ENCODE measurements around the gene PGAM4. TPM values are rescaled to one million over a fixed set of nuclear protein-coding genes. Genes with fewer than 3 reads are reported as not detected.

PGAM4 gene
- total RNA-seq, 4 donors from 2014 or later: not detected

DNA sequence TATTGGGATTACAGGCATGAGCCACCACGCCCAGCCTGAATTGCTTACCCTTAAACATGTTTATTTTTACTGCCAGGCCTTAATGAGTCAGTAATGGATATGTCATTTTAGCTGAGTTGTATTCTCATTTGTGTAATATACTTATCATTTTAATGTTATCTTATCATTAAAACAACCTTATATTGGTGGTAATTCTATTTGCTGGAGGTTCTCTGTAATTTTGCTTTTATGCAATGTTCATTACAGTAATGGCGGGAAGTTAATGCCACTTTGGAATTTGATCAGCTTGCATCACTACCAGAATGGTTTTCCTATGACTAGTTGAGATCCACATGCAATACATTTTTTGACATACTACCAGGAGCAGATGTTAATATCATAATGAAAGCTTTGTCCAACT is 6.3 kb upstream of the PGAM4 start:
- Histone ChIP-seq H3K27ac (no peak overlapping the region), H3K9me3 (no peaks in the 10 kb centered on the region), H3K36me3 (no peaks in the 10 kb centered on the region), H3K4me3 (replicated peaks in 1 of 3) (no peak overlapping the region), H3K4me1 (no peaks in the 10 kb centered on the region), H3K27me3 (no peaks in the 10 kb centered on the region)
- WGBS, 2 donors: 93 to 100% methylated on average over 2 of the region's 2 CpGs
- intact Hi-C loops (cut with DNase I): no loop called here
- no peak for DNase-seq
- TF ChIP-seq POLR2A (IDR thresholded peaks at IDR 0.05): no peak
- TF ChIP-seq, protein P1, sequence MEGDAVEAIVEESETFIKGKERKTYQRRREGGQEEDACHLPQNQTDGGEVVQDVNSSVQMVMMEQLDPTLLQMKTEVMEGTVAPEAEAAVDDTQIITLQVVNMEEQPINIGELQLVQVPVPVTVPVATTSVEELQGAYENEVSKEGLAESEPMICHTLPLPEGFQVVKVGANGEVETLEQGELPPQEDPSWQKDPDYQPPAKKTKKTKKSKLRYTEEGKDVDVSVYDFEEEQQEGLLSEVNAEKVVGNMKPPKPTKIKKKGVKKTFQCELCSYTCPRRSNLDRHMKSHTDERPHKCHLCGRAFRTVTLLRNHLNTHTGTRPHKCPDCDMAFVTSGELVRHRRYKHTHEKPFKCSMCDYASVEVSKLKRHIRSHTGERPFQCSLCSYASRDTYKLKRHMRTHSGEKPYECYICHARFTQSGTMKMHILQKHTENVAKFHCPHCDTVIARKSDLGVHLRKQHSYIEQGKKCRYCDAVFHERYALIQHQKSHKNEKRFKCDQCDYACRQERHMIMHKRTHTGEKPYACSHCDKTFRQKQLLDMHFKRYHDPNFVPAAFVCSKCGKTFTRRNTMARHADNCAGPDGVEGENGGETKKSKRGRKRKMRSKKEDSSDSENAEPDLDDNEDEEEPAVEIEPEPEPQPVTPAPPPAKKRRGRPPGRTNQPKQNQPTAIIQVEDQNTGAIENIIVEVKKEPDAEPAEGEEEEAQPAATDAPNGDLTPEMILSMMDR (IDR thresholded peaks at IDR 0.05): no peak

DNA sequence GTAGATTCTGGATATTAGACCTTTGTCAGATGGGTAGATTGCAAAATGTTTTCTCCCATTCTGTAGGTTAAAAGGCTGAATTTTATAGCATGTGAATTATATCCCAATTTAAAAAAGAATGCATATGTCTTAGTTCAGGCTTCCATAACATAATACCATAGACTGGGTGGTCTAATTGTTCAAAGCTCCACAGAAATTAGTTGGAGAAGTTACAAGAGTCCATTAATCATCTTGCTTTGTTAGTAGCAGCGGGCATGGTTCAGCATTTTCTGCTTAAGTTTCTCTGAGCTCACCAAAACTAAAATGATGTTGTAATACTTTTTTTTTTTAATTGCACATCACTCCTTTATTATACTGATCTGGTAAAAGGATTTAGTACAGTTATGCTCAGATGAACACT is 1.8 kb downstream of the PGAM4 start:
- Histone ChIP-seq H3K27me3 (no peaks in the 10 kb centered on the region), H3K4me1 (no peaks in the 10 kb centered on the region), H3K36me3 (no peaks in the 10 kb centered on the region), H3K9me3 (no peaks in the 10 kb centered on the region), H3K4me3 (replicated peaks in 1 of 3) (no peak overlapping the region), H3K27ac (no peak overlapping the region)
- TF ChIP-seq, protein P1 (IDR thresholded peaks at IDR 0.05): no peak
- TF ChIP-seq POLR2A (IDR thresholded peaks at IDR 0.05): no peak
- intact Hi-C loops (cut with DNase I): no loop called here
- no peak for DNase-seq
- 90 to 100% methylated on average over 1 of the region's 1 CpG for WGBS, 2 donors

DNA sequence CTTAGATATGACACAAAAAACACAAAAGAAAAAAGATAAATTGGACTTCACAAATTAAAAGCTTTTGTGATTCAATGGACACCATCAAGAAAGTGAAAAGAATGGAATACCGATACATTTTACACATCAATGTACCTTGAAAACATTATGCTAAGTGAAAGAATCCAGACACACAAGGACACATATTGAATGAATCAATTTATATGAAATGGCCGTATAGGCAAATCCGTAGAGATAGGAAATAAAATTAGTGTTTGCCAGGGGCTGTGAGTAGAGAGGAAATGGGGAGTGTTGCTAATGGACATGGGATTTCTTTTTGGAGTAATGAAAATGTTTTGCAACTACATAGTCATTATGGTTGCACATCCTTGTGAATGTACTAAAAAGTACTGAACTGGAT is 3.1 kb downstream of the PGAM4 start:
- TF ChIP-seq, protein P1 (IDR thresholded peaks at IDR 0.05): no peak
- no peak for TF ChIP-seq POLR2A (IDR thresholded peaks at IDR 0.05)
- Histone ChIP-seq H3K4me1 (no peaks in the 10 kb centered on the region), H3K4me3 (replicated peaks in 1 of 3) (no peak overlapping the region), H3K36me3 (no peaks in the 10 kb centered on the region), H3K27me3 (no peaks in the 10 kb centered on the region), H3K27ac (no peak overlapping the region), H3K9me3 (no peaks in the 10 kb centered on the region)
- 92 to 95% methylated on average over 3 of the region's 3 CpGs for WGBS, 2 donors
- intact Hi-C loops (cut with DNase I): no loop called here
- no peak for DNase-seq

DNA sequence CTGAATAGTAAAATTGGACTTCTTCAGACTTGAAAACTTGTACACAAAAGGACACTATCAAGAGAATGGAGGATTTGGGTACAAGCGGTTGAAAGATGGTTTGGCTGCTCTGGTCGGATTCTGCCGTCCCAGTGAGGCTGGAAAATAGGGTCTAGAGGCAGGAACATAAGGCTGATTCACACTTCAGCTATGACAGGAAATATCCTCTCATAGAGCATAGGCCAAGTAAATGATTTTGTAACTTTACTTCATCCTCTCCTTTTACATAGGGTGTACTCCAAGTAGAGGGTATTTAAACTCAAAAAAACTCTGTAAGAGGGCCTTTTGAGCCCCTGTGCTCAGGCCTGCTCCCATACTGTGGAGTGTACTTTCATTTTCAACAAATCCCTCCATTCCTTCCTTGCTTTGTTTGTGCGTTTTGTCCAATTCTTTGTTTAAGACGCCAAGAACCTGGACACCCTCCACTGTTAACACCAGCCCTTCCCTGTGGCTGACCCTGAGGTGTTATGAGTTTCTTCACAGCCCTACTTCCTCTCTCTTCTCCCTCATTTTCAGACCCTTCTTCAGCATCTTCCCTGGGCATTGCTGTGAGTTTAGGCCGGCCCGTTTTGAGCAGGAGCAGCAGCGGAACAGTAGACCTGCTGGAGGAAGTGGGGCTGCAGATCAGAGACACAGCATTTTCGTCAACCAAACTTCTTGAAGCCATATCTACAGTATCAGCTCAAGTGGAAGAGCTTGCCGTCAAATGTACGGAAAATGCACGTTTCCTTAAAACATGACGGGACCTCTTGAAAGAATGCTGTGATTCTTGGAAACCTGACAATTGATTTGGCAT is 7.2 kb downstream of the PGAM4 start:
- Histone ChIP-seq H3K9me3 (no peaks in the 10 kb centered on the region), H3K27me3 (no peaks in the 10 kb centered on the region), H3K36me3 (no peaks in the 10 kb centered on the region), H3K4me1 (no peaks in the 10 kb centered on the region), H3K4me3 (replicated peaks in 1 of 3) (no peak overlapping the region), H3K27ac (no peak overlapping the region)
- intact Hi-C loops (cut with DNase I): no loop called here
- no peak for DNase-seq
- 88 to 89% methylated on average over 13 of the region's 13 CpGs for WGBS, 2 donors
- TF ChIP-seq POLR2A (IDR thresholded peaks at IDR 0.05): no peak
- TF ChIP-seq, protein P1 (IDR thresholded peaks at IDR 0.05): no peak

DNA sequence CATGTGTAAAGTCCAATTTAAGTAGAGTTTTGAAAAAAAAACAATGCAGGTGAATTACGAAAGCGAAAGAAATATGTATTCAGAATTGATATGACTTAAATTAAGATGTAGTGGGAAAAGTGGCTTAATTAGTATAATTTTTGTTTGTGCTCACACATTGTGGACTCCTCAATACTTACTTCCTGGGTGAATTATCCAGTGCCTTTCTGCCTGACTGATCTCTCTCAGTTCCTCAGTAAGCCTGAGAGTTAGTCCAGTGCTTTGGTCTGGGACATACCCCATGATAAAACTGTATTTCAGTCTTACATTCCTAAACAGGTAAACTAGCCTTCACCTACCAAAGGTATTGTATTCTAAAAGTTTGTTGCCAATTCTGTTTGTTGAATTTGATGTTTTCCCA is 8.4 kb downstream of the PGAM4 start:
- H3K27ac ChIP-seq: no peak overlapping the region
- no peaks in the 10 kb centered on the region for H3K36me3 ChIP-seq
- no peak for DNase-seq
- intact Hi-C loops (cut with DNase I): no loop called here
- H3K4me1 ChIP-seq: no peaks in the 10 kb centered on the region
- no peak overlapping the region for H3K4me3 ChIP-seq (replicated peaks in 1 of 3)
- no peak for TF ChIP-seq POLR2A (IDR thresholded peaks at IDR 0.05)
- TF ChIP-seq, protein P1 (IDR thresholded peaks at IDR 0.05): no peak
- H3K9me3 ChIP-seq: no peaks in the 10 kb centered on the region
- no peaks in the 10 kb centered on the region for H3K27me3 ChIP-seq
- 91 to 95% methylated on average over 2 of the region's 2 CpGs for WGBS, 2 donors

All from thyroid gland (tissue), 4 donors.